ENCODE measurements around the gene C3orf22.

C3orf22 gene

GRCh38 chr3:126517986-126518778 is 40.5 kb downstream of the C3orf22 start:
- intact Hi-C loops (cut with DNase I) = no loop called here
- DNase-seq = peak in 3 of 10 donors; percentile 58 to 65 (median 60)

DNA sequence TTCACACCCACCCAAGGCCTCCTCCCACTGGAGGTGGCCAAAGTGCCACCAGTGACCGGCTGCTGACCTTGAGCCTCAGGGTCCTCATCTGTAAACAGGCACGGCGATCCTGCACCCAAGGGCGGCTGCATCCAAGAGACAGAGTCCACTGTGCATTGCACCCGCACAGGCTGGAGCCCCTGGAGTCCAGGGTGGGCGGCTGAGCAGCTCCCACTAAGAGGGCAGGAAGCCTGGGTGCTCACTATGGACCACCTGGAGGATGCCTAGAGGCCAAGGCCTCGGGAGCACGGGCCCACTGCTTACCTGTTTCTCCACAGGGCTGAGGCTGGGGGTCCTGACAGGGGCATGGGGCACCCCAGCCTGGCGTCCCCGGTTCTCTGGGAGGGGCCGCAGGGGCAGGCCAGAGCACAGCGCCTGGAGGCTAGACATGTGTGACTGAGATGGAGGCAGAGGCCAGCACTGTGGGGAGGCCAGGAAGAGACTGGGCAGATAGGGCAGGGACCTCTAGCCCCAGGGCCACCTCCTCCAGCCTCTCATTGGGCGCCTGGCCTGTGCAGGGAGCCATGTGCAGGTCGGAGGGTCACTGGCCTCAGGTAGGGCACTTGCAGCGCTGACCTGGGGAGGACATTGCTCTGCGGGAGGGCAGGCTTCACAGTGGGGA is 41.3 kb downstream of the C3orf22 start, which contains the start of gene UROC1:
TSS of gene UROC1 (minus strand) at position 483 of the 661 bp plus-strand sequence. CDS start at position 429, 54 bp downstream.
- DNase-seq = peak in 3 of 10 donors; percentile 33 to 70 (median 53)
- intact Hi-C loops (cut with DNase I) = no loop called here

- DNase-seq = peak in 1 of 10 donors; percentile 30
- intact Hi-C loops (cut with DNase I) = no loop called here
Observed at GRCh38 chr3:126516936-126517290, 41.8 kb downstream of the C3orf22 start.

- DNase-seq = peak in 3 of 10 donors; percentile 16 to 56 (median 30)
- intact Hi-C loops (cut with DNase I) = no loop called here
Observed at GRCh38 chr3:126516152-126516935, 42.4 kb downstream of the C3orf22 start.

DNA sequence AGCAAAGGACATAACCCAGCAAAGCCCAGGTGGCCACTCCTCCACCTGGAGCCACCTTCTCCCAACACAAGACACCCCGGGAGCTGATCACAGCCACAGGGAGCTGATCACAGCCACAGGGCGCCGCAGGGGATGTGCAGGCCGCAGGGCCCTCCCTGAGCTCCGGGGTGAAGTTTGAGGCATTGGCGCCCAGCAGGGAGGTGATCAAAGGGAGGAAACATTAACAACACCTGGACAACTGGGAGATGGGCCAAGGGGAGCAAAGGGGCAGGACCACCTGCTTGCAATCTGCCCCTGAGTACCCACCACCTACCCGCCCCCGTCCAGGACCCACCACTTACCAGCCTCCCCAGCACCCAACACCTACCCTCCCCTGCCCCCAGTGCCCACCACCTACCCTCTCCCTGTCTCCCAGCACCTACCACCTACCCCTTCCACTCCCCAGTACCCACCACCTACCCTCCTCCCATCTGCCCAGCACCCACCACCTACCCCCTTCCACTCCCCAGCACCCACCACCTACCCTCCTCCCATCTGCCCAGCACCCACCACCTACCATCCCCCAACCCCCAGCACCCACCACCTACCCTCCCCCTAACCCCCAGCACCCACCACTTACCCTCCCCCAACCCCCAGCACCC is 43.5 kb downstream of the C3orf22 start:
- peak in 4 of 10 donors; percentile 4 to 59 (median 46) for DNase-seq
- intact Hi-C loops (cut with DNase I) = no loop called here

- intact Hi-C loops (cut with DNase I) = no loop called here
- DNase-seq = peak in 4 of 10 donors; percentile 1 to 65 (median 52)
Observed at GRCh38 chr3:126514161-126514560, 44.6 kb downstream of the C3orf22 start.

DNA sequence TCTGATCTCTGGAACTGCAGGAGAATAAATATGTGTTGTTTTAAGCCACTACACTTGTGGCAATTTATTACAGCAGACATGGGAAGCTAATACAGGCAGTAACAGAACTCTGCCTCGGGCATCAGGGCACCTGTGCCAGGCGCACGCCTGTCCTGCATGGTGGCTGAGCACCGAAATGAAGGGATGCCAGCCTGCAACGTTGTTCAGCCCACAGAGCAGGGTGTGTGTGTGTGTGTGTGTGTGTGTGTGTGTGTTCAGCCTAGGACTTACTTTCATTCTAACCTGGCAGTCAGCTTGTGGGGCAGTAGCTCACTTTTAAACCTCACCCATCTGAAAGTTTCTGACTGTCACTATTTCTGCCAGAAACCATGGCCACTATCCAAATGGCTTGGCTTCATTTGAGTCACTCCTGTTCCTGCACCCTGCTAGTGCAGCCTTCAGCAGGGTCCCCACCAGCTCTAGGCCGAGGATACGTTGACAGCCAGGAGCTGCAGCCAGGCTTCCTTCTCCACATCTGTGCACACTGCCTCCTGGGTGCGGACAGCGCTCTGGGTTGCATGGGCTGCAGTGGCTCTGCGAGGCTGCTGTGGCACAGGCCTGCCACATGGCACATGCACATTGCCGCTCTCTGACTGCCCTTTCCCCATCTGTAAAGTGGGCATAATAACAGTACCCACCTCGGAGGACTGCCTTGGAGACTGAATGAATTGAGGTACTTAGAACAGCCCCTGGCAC is 45.6 kb downstream of the C3orf22 start:
- peak in 4 of 10 donors; percentile 3 to 56 (median 42) for DNase-seq
- intact Hi-C loops (cut with DNase I) = no loop called here

DNA sequence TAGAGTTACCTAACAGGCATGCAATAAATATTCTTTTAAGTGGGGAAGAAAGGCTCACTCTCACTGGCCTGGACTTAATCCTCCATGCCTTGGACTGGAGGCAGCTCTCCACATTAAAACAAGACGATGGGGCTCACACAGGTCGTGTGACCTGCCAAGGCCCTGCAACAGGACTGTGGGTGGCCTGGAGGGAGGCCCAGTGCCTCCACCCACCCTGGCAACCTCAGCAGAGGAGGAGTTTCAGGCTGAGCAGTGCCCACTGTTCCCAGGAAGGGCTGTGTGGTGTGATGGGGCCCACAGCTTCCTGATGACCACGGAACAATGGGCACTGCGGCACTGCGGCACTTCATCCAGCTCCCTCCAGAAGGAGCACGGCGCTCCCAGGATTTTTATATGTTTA is 46.7 kb downstream of the C3orf22 start:
- DNase-seq = peak in 3 of 10 donors; percentile 72 to 80 (median 73)
- intact Hi-C loops (cut with DNase I) = no loop called here

GRCh38 chr3:126511291-126511690 is 47.4 kb downstream of the C3orf22 start:
- peak in 4 of 10 donors; percentile 16 to 66 (median 64) for DNase-seq
- intact Hi-C loops (cut with DNase I) = no loop called here

DNA sequence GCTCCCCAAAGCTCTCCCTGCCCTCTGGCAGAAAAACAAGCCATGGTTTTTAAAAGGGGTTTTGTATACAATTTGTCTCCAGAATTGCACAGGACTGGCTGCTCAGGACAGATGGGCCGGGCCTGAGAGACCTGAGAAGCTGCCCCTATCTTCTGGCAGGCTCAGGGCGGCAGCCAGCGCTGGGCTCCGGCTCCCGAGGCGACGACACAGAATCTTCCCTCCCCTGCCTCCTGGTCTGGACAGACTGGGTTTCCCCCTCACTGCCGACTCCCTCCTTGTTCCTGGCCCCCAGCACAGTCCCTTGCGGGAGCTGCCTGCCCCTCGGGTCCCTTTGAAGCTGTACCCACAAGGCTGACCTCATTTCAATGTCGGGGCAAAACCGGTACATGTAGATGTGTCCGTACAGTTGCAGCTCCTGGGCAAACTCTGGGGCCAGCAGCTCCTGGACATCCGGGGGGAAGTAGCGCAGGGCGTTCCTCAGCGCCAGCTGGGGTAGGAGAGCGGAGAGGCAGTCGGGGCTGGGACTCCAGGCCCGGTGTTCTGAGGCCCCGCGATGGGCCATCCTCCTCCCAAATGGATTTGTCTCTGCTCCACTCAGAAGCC is 48.3 kb downstream of the C3orf22 start:
- peak in 5 of 10 donors; percentile 2 to 72 (median 65) for DNase-seq
- intact Hi-C loops (cut with DNase I) = no loop called here

DNA sequence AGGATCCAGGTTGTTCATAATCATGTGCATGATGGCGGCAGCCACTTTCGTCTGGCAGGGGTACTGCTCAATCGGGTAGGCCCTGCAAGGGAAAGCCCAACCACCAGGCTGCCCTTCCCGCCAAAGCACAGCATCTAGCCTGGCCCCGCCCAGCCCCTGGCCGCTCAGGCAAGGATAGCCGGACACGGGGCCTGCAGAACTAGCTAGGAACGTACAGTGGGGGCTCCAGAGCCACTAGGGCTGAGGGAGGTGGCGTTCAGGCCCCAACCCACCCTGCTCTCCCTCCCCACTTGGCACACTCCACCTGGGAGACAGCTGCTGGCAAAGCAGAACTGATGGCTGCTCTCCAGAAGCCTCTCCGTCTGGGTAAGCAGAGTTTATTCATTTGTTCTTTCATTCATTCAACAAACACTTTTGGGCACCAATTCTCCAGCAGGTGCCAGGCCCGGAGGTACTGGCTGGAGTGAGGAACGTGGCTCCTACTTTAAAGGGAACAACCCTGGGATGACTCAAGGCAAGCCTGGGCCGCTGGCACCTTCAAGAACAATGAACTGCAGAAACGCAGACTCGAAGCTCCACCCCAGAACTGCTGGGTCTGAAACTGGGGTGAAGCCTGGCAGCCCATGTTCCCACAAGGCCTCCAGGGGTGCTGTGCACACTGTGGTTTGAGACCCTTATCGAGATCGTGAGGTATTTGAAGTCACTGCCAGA is 49.0 kb downstream of the C3orf22 start:
- DNase-seq = peak in 5 of 10 donors; percentile 7 to 82 (median 56)
- intact Hi-C loops (cut with DNase I) = no loop called here

DNA sequence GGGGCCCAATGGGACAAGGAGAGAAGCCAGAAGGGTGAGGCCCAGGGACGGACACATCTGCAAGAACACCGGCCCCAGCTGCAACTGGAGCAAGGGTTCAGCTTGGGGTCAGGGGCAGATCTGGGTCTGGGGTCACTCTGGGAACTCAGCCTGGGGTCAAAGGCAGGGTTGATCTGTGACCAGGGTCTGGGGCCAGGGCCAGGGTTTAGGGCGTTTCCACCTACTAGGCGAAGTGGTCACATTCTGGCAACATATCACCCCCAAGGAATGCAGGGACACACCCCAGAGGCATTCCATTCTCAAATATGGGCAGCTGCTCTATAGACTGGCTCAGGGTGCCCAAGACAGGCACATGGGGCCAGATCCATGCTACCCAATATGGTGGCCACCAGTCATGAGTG is 50.2 kb downstream of the C3orf22 start:
- peak in 5 of 10 donors; percentile 2 to 60 (median 35) for DNase-seq
- intact Hi-C loops (cut with DNase I) = no loop called here

DNA sequence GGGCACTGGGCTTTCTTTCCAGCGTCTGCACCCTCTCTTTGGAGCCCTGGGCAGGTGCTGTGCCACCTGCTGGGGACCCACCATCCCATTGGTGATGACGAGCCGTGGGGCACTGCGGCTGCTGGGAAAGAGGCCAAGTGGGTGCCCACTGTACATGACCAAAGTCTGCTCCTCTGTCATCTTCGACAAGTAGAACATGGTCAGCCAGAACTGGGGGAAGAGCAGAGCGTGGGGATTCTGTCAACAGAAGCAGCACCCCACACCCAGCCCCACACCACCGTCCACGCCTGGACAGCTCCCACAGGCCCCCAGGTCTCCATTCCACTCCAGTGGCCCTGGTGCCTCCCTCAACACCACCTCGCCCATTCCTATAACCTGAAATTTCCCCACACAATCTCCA is 50.8 kb downstream of the C3orf22 start:
- intact Hi-C loops (cut with DNase I) = no loop called here

DNA sequence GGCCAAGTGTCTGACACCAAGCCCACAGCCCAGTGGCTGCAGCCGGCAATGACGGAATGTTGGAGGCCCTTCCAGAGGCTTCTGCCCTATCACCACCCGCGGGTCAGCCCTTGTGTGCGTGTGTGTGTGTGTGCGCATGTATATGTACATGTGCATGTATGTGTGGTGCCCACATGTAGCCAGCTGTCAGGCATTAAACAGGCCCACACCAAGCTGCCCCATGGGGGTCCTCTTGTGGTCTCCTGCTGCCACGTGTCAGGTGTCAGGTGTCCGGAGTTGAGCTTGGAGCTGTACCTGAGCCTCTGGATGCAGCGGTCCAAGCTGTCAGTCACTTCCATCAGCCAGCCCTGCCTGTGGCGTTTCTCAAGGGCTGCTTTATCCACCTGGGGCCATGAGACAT is 55.0 kb downstream of the C3orf22 start:
- DNase-seq = peak in 3 of 10 donors; percentile 7 to 65 (median 42)
- intact Hi-C loops (cut with DNase I) = no loop called here

More for the DNA sequence above, 50.8 kb downstream of the C3orf22 start:
- peak in 4 of 10 donors; percentile 11 to 71 (median 40) for DNase-seq

GRCh38 chr3:126502656-126503055 is 56.1 kb downstream of the C3orf22 start:
- intact Hi-C loops (cut with DNase I) = no loop called here
- DNase-seq = no peak

DNA sequence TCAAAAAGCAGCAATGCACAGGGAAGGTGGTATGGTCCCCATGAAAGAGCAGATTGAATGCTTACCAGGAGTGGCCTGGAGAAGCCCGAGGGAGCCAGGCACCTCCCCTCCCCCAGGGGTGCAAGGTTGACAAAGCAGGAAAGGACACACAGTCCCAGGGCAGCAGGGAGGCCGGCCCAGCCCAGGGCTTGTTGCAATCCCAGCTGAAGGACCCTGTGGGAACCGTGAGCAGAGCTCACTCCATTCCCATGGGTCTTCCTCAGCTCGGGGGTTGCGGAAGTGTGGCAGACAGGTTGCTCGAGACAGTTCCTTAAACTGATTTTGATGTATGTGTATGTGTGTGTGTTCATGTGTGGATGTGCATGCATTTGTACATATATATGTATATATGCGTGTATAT is 57.0 kb downstream of the C3orf22 start:
- DNase-seq = peak in 1 of 10 donors; percentile 44
- intact Hi-C loops (cut with DNase I) = no loop called here

GRCh38 chr3:126501054-126501453 is 57.7 kb downstream of the C3orf22 start:
- intact Hi-C loops (cut with DNase I) = no loop called here
- DNase-seq = peak in 2 of 10 donors; percentile 14 to 63

DNA sequence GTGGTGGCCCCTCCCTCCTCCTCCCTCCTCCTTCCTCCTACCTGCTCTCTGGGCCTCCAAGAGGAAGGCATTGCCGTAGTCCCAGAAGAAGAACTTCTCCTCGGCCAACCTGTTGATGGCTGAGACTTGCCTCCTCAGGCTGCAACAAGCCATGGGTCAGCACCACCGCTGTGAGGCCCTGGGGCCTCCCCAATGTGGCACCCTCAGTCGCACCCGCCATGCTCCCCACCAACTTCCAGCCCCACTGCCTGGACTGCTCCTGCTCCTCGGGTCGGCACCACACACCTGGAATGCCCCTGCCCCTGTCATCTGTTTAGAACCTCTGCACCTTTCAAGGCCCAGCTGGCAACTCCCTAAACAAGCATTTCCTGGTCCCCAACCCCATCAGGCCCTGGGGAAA is 58.7 kb downstream of the C3orf22 start:
- intact Hi-C loops (cut with DNase I) = no loop called here
- DNase-seq = peak in 3 of 10 donors; percentile 3 to 75 (median 57)

Data from posterior cingulate gyrus (tissue), 11 donors.